Glutamatergic neuron (in vitro differentiated cells): Measurements from ENCODE around the gene TCHP. TPM values are rescaled to one million over a fixed set of nuclear protein-coding genes. Genes with fewer than 3 reads are reported as not detected.

Source experiments
- DNase-seq: peaks from one replicate; pipeline ENCODE4 v3.0.0; 2022
- H3K27ac Mint-ChIP-seq: one replicate; pipeline ENCODE4 v1.8.0; 2020; ENCODE audit warnings: mild to moderate bottlenecking, mixed read lengths, inconsistent platforms; ENCODE audit not compliant: unreplicated experiment
- H3K27me3 Mint-ChIP-seq: one replicate; pipeline ENCODE4 v1.8.0; 2020; ENCODE audit warnings: mild to moderate bottlenecking, moderate library complexity, mixed read lengths, inconsistent platforms; ENCODE audit not compliant: unreplicated experiment
- H3K36me3 Mint-ChIP-seq: one replicate; pipeline ENCODE4 v1.8.0; 2020; ENCODE audit warnings: mild to moderate bottlenecking, mixed read lengths, inconsistent platforms; ENCODE audit not compliant: unreplicated experiment
- H3K4me1 Mint-ChIP-seq: one replicate; pipeline ENCODE4 v1.8.0; 2020; ENCODE audit warnings: mild to moderate bottlenecking, low read depth, mixed read lengths, inconsistent platforms; ENCODE audit not compliant: unreplicated experiment
- H3K4me3 Mint-ChIP-seq: one replicate; pipeline ENCODE4 v1.8.0; 2020; ENCODE audit warnings: mild to moderate bottlenecking, mixed read lengths, inconsistent platforms; ENCODE audit not compliant: unreplicated experiment
- H3K9me3 Mint-ChIP-seq: one replicate; pipeline ENCODE4 v1.8.0; 2020; ENCODE audit warnings: mild to moderate bottlenecking, moderate library complexity, mixed read lengths, inconsistent platforms; ENCODE audit not compliant: unreplicated experiment
- CTCF ChIP-seq: fragments of 200-600 bp; sonication (generic); IDR thresholded peaks from one replicate; pipeline ENCODE4 v1.5.0; 2021; ENCODE audit not compliant: partially characterized antibody, unreplicated experiment
- total RNA-seq: library from RNA; stranded (reverse); fragmentation: NEBNext Ultra II Directional; extraction: Animal tissue kit (Norgen Biotek cat#: 25700); gene quantifications from one replicate; pipeline ENCODE4 v1.2.1, GENCODE V29; 2021; ENCODE audit not compliant: unreplicated experiment

TCHP gene
- total RNA-seq, 1 donor from 2014 or later: 31.7 TPM

GRCh38 chr12:109875572-109876131 lies 24.4 kb upstream of the TCHP start:
- H3K4me1 Mint-ChIP-seq: peaks cover 33% of the 10 kb centered on the region

GRCh38 chr12:109876406-109876805 lies 23.7 kb upstream of the TCHP start:
- H3K27ac Mint-ChIP-seq: no peak overlapping the region
- peaks cover 6% of the 10 kb centered on the region for H3K36me3 Mint-ChIP-seq
- TF ChIP-seq CTCF: no peak
- peaks cover 11% of the 10 kb centered on the region for H3K27me3 Mint-ChIP-seq
- H3K9me3 Mint-ChIP-seq: peaks cover 14% of the 10 kb centered on the region
- H3K4me3 Mint-ChIP-seq: no peak overlapping the region
- DNase-seq: no peak
- H3K4me1 Mint-ChIP-seq: peaks cover 37% of the 10 kb centered on the region

More at GRCh38 chr12:109875572-109876131, 24.4 kb upstream of the TCHP start:
- no peak for TF ChIP-seq CTCF
- no peak overlapping the region for H3K4me3 Mint-ChIP-seq
- H3K9me3 Mint-ChIP-seq: peaks cover 9% of the 10 kb centered on the region
- no peak overlapping the region for H3K27ac Mint-ChIP-seq
- H3K36me3 Mint-ChIP-seq: no peaks in the 10 kb centered on the region
- no peak for DNase-seq
- peaks cover 8% of the 10 kb centered on the region for H3K27me3 Mint-ChIP-seq

GRCh38 chr12:109877504-109878246 lies 22.4 kb upstream of the TCHP start:
- peak overlapping the region; percentile 98 for H3K4me3 Mint-ChIP-seq
- peaks cover 14% of the 10 kb centered on the region for H3K9me3 Mint-ChIP-seq
- H3K36me3 Mint-ChIP-seq: peaks cover 6% of the 10 kb centered on the region
- H3K27ac Mint-ChIP-seq: peak overlapping the region; percentile 96
- peaks cover 13% of the 10 kb centered on the region for H3K27me3 Mint-ChIP-seq
- peaks cover 33% of the 10 kb centered on the region for H3K4me1 Mint-ChIP-seq
- no peak for TF ChIP-seq CTCF
- peak; percentile 29 for DNase-seq

- Mint-ChIP-seq H3K27me3 (peaks cover 13% of the 10 kb centered on the region), H3K4me3 (peak overlapping the region; percentile 98), H3K4me1 (peaks cover 32% of the 10 kb centered on the region), H3K27ac (peak overlapping the region; percentile 96), H3K36me3 (peaks cover 6% of the 10 kb centered on the region), H3K9me3 (peaks cover 14% of the 10 kb centered on the region)
- no peak for TF ChIP-seq CTCF
- DNase-seq: peak; percentile 35
Measured at GRCh38 chr12:109878247-109878625, 21.8 kb upstream of the TCHP start.

GRCh38 chr12:109878749-109879148 lies 21.3 kb upstream of the TCHP start:
- peak overlapping the region; percentile 98 for H3K4me3 Mint-ChIP-seq
- TF ChIP-seq CTCF: no peak
- peak overlapping the region; percentile 96 for H3K27ac Mint-ChIP-seq
- peaks cover 32% of the 10 kb centered on the region for H3K4me1 Mint-ChIP-seq
- H3K9me3 Mint-ChIP-seq: peaks cover 14% of the 10 kb centered on the region
- no peak for DNase-seq
- H3K27me3 Mint-ChIP-seq: peaks cover 13% of the 10 kb centered on the region
- H3K36me3 Mint-ChIP-seq: peaks cover 6% of the 10 kb centered on the region
